ENCODE data around the gene NAV2. TPM values are rescaled to one million over a fixed set of nuclear protein-coding genes. Genes with fewer than 3 reads are reported as not detected.
"Not testable (repeated sequence)": the region's sequence is repeated elsewhere in the genome, so short reads cannot be mapped to it uniquely, and the experiment has no call there.

NAV2 gene
- total RNA-seq, 2 donors from 2014 or later = 21.3 to 45.3 TPM

- H3K4me3 ChIP-seq = no peak overlapping the region
- TF ChIP-seq, protein P1, sequence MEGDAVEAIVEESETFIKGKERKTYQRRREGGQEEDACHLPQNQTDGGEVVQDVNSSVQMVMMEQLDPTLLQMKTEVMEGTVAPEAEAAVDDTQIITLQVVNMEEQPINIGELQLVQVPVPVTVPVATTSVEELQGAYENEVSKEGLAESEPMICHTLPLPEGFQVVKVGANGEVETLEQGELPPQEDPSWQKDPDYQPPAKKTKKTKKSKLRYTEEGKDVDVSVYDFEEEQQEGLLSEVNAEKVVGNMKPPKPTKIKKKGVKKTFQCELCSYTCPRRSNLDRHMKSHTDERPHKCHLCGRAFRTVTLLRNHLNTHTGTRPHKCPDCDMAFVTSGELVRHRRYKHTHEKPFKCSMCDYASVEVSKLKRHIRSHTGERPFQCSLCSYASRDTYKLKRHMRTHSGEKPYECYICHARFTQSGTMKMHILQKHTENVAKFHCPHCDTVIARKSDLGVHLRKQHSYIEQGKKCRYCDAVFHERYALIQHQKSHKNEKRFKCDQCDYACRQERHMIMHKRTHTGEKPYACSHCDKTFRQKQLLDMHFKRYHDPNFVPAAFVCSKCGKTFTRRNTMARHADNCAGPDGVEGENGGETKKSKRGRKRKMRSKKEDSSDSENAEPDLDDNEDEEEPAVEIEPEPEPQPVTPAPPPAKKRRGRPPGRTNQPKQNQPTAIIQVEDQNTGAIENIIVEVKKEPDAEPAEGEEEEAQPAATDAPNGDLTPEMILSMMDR (IDR thresholded peaks at IDR 0.05) = no peak
- intact Hi-C loops (cut with DNase I) = no loop called here
- no peaks in the 10 kb centered on the region for H3K9me3 ChIP-seq
- no peak overlapping the region for H3K27ac ChIP-seq
- no peaks in the 10 kb centered on the region for H3K36me3 ChIP-seq
- no peaks in the 10 kb centered on the region for H3K27me3 ChIP-seq
- no peak for DNase-seq
- H3K4me1 ChIP-seq = no peaks in the 10 kb centered on the region
- no peak overlapping the region for H3K9ac ChIP-seq (ENCODE audit: low read depth in 2 of 2, low read length in 2 of 2)
Measured at GRCh38 chr11:19959648-19960059, 247.0 kb downstream of the NAV2 start.

DNA sequence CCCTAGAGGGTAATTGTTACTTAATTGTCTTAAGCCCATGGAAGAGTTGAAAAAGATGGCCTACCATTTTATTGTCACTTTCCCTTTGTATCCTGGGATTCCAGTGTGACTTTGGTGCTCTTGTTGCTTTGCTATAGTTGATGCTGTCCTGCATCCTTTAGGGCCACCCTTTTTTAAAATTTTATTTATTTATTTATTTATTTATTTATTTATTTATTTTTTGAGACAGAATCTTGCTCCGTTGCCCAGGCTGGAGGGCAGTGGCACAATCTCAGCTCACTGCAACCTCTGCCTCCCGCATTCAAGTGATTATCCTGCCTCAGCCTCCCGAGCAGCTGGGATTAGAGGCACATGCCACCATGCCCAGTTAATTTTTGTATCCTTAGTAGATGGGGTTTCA, 247.8 kb downstream of the NAV2 start:
- intact Hi-C loops (cut with DNase I); H3K27ac ChIP-seq; H3K4me1 ChIP-seq; H3K4me3 ChIP-seq; DNase-seq; H3K36me3 ChIP-seq; H3K27me3 ChIP-seq; H3K9ac ChIP-seq (ENCODE audit: low read depth in 2 of 2, low read length in 2 of 2); H3K9me3 ChIP-seq: not testable (repeated sequence)

DNA sequence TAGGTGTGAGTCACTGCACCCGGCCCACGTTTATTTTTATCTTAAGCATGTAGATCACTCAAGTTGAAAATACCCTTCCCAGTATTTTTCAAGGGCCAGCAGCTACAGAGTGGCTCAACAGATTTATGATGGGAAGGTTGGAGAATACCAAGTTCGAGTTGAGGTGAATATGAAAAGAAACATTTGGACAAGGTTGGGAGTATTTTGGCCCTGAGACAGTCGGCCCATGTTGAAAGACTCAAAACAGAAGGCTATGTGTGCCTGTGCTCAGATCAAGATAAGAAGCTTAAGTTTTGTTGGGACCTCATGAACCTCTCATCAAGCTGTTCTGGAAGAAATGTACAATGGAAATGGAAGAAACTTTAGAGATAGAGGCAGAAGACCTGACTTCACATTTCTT, 248.6 kb downstream of the NAV2 start:
- Histone ChIP-seq H3K27me3 (no peaks in the 10 kb centered on the region), H3K9ac (ENCODE audit: low read depth in 2 of 2, low read length in 2 of 2) (no peak overlapping the region), H3K9me3 (no peaks in the 10 kb centered on the region), H3K4me3 (no peak overlapping the region), H3K36me3 (no peaks in the 10 kb centered on the region), H3K4me1 (no peaks in the 10 kb centered on the region), H3K27ac (no peak overlapping the region)
- no peak for DNase-seq
- TF ChIP-seq, protein P1 (IDR thresholded peaks at IDR 0.05) = no peak
- intact Hi-C loops (cut with DNase I) = no loop called here

DNA sequence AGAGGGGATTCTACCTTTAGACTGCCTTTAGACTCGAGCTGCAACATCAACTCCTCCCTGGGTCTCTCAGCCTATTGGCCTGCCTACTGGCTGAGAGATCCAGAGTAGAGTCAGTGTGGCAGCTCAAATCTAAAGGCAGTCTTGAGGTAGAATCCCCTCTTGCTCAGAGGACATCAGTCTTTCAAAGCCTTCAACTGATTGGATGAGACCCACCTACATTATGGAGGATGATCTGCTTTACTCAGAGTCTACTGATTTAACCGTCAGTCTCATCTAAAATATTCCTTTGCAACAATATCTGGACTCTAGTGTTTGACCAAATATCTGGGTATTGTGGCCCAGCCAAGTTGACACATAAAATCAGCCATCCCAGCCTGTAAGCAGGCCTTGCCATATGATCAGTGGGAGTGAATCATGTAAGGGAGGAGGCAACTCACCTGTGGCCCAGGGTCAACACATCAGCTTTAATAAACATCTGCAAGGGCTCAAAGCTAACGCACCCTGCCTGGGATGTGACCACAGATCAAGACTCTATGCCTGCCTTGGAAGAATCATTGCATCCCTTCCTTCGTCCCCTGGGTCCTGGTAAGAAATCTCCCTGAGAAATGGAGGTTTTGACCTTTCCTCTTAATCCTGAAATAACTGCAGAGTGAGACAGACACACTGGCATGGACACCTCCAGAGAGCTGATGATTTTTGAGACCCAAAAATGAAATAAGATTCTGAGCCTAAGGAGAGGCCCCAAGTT, 249.6 kb downstream of the NAV2 start:
- intact Hi-C loops (cut with DNase I) = no loop called here
- Histone ChIP-seq H3K27ac (no peak overlapping the region), H3K27me3 (no peaks in the 10 kb centered on the region)

DNA sequence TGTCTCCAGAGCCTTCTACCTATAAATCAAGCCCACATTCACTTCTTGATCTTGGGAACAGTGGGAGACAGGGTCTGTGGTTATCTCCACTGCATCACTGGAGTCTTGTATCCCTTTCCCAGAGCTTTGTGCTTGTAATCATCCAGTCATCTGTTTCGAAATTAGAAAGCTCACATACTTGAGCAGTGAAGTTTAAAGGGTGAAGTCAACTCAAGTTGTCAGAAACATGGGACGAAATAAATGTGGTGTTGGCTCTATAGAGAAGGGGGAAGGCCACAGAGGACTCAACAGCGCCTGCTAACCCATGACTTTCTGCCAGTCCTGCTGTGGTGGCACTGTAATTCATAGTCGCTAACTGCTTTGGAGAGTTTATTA, 250.2 kb downstream of the NAV2 start:
- H3K4me1 ChIP-seq = no peaks in the 10 kb centered on the region
- no peak overlapping the region for H3K4me3 ChIP-seq
- no peak overlapping the region for H3K27ac ChIP-seq
- no peaks in the 10 kb centered on the region for H3K36me3 ChIP-seq
- no peak overlapping the region for H3K9ac ChIP-seq (ENCODE audit: low read depth in 2 of 2, low read length in 2 of 2)
- DNase-seq = no peak
- TF ChIP-seq, protein P1 (IDR thresholded peaks at IDR 0.05) = no peak
- H3K9me3 ChIP-seq = no peaks in the 10 kb centered on the region
- no peaks in the 10 kb centered on the region for H3K27me3 ChIP-seq
- intact Hi-C loops (cut with DNase I) = no loop called here

More for the DNA sequence above, 249.6 kb downstream of the NAV2 start:
- H3K9me3 ChIP-seq = no peaks in the 10 kb centered on the region
- TF ChIP-seq, protein P1 (IDR thresholded peaks at IDR 0.05) = no peak
- no peak for DNase-seq
- H3K36me3 ChIP-seq = no peaks in the 10 kb centered on the region
- no peak overlapping the region for H3K4me3 ChIP-seq
- H3K9ac ChIP-seq (ENCODE audit: low read depth in 2 of 2, low read length in 2 of 2) = no peak overlapping the region
- no peaks in the 10 kb centered on the region for H3K4me1 ChIP-seq

GRCh38 chr11:19963697-19964387, 251.2 kb downstream of the NAV2 start:
- Histone ChIP-seq H3K4me1 (no peaks in the 10 kb centered on the region), H3K9ac (ENCODE audit: low read depth in 2 of 2, low read length in 2 of 2) (no peak overlapping the region), H3K36me3 (no peaks in the 10 kb centered on the region), H3K27ac (no peak overlapping the region), H3K27me3 (no peaks in the 10 kb centered on the region), H3K9me3 (no peaks in the 10 kb centered on the region), H3K4me3 (no peak overlapping the region)
- TF ChIP-seq, protein P1 (IDR thresholded peaks at IDR 0.05) = no peak
- no peak for DNase-seq
- intact Hi-C loops (cut with DNase I) = no loop called here

All from colonic mucosa (tissue), 4 donors.